ENCODE results near the gene RBM39.

DNA sequence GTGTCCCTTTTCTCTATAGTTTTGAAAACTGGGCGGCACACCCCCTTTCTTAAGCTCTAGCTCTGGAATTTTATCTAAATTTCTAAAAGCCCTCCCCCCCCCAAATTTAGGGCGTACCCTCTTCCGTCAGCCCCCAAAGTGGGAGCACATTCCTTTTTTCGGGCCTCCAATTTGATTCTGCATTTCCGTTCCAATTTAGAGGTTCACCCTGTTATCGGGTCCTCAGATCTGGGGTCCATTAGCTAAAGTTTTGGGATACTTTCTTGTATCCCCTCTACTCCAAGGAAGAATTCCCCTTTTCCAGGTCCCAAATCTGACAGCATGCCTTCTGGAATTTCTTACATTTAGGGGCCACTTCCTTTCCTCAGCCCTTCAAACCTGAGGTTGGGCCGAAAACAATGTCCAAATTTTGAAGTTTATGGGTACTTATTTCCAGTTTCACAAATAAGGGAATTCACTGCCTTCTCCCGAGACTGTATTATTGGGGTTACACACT lies 30.6 kb upstream of the RBM39 start:
- TF ChIP-seq EZH2phosphoT487 (IDR thresholded peaks at IDR 0.05; ENCODE audit: borderline replicate concordance, low read length), result no peak
- TF ChIP-seq, protein P1, sequence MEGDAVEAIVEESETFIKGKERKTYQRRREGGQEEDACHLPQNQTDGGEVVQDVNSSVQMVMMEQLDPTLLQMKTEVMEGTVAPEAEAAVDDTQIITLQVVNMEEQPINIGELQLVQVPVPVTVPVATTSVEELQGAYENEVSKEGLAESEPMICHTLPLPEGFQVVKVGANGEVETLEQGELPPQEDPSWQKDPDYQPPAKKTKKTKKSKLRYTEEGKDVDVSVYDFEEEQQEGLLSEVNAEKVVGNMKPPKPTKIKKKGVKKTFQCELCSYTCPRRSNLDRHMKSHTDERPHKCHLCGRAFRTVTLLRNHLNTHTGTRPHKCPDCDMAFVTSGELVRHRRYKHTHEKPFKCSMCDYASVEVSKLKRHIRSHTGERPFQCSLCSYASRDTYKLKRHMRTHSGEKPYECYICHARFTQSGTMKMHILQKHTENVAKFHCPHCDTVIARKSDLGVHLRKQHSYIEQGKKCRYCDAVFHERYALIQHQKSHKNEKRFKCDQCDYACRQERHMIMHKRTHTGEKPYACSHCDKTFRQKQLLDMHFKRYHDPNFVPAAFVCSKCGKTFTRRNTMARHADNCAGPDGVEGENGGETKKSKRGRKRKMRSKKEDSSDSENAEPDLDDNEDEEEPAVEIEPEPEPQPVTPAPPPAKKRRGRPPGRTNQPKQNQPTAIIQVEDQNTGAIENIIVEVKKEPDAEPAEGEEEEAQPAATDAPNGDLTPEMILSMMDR (conservative IDR thresholded peaks at IDR 0.05; ENCODE audit: low read depth, low read length), result no peak
- no peak for TF ChIP-seq EZH2 (IDR thresholded peaks at IDR 0.05; ENCODE audit: low read length, unreplicated experiment)
